GM18861 (cell line): ENCODE results near the gene VGLL4.

Source experiments
- ATAC-seq: cut with Tn5 transposase; IDR thresholded peaks from one replicate; pipeline ENCODE4 v1.9.1; 2021; ENCODE audit not compliant: unreplicated experiment

VGLL4 gene

GRCh38 chr3:11629716-11630115 lies 14.0 kb downstream of the VGLL4 start:
- no peak for ATAC-seq

GRCh38 chr3:11627612-11628011 lies 16.1 kb downstream of the VGLL4 start:
- ATAC-seq: no peak

DNA sequence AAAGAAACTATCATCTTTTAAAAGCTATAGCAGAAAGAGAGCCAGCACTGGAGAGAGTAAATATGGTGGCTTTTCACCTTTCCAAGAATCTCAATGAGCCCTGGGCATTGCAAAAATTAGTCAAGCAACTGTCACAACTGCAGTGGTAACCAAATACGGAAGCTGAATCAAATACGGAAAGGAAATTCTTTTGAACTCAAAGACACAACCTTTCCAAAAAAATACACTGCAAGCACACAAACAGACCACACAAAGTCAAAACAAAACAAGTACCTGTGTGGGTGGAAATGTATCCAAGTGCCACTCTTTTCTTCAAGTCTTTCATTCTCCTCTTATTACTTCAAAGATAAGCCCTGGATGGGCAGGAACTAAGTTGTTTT lies 17.6 kb downstream of the VGLL4 start:
- ATAC-seq: peak; percentile 72

DNA sequence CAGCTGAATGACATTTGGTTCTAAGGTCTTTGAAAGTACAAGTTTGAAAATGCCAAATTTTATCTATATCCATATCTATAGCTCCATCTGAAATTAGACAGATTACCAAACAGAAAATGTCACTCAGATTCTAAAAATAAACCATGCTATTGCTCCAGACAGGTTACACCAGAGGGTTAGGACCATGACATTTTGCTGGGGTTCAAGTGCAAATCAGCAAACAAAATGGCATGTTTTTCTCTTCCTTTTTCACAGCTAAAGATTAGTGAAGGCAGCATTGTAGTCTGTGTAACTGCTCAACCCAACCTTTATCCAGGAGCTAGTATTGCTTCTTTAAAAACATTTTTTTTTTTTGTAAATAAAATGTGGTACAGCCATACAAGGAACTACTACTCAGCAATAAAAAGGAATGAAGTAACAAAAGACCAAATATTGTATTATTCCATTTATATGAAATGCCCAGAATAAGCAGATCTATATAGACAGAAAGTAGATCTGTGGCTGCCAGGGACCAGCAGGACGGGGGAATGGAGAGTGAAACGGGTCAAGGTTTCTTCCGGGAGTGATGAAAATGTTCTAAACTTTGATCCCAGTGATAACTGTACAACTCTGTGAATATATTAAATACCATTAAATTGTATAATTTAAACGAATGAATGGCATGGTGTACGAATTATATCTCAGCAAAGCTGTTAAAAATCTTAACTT lies 18.2 kb downstream of the VGLL4 start:
- ATAC-seq: no peak

DNA sequence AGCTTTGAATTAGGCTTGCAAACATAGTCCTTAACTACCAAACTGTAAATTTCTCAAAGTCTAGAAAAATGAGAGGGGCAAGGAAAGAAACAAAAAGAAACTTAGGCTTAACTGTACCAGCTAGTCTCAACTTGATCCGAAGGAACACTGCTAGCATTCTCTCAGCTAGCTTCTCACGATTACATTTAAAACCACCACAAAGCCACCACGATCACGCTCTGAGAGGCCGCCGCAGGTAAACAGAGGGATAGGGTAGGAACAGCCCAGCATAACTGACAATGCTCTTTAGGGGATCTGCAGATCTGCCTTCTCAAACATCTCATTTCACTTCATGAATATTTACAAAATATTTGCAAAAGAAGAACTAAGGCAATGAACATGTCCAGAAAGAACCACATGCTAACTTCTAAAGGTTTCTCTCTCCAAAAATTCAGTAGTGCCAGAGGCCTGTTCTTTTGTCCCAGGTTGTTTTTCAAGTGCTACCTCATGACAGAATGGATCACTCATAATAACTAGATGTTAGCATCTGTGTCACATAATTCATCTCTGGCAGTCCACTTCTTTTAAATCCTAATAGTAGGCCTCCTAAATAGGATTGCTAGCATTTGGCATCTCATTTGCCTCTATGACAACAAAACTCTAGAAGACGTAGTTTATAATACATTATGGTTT lies 18.9 kb downstream of the VGLL4 start:
- no peak for ATAC-seq

- ATAC-seq: no peak
Measured at GRCh38 chr3:11624161-11624560, 19.6 kb downstream of the VGLL4 start.

GRCh38 chr3:11622586-11623550 lies 20.8 kb downstream of the VGLL4 start:
- ATAC-seq: no peak

DNA sequence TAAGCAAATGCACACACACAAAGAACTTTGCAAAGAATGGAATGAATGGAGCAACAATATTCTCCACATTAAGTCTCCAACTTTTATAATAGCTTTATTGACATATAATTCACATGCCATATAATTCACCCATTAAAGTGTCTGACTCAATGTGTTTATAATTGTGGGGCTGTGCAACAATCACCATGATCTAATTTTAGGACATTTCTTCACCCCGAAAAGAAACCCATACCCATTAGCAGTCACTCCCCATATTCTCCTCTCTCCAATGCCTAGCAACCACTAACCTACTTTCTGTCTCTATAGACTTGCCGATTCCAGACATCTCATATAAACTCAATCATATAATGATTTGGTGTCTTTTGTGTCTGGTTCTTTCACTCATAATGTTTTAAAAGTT lies 22.6 kb downstream of the VGLL4 start:
- ATAC-seq: no peak

GRCh38 chr3:11619946-11620652 lies 23.6 kb downstream of the VGLL4 start:
- peak; percentile 54 for ATAC-seq

DNA sequence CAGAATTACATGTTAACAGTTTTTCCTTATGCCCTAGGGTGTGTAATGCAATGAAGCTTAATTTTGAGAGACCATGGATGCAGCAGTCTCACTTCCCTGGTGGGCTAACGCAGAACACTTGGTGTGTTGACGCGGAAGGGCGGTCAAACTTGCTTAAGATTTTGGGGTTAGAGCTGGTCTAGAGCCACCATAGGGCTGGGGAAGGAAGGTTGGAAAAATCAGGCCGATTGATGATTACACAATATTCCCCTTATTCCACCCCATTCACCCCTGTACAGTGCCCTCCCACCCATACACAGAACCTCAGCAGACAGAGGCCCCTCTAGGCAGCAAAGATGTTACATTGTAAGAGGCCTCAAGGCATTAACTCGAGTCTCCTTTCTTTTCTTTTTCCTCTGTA lies 24.3 kb downstream of the VGLL4 start:
- no peak for ATAC-seq

- no peak for ATAC-seq
Measured at GRCh38 chr3:11618904-11619303, 24.8 kb downstream of the VGLL4 start.

DNA sequence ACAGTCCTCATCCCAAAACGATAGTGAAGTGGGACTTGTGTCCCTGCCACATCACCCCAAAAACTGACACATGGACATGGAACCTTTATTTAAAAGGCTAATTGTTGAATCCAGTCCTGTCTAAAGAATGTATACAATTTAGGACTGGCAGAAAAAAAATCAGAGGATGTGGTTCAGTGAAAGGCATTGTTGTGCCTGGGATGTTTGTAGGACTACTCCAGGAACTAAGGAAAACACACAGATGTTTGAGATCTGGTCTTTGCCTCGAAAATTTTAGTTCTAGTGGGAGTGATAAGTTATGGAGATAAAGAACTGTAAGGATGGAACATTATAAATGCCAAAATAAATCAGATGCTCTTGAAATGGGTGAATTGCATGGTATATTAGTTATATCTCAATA lies 27.2 kb downstream of the VGLL4 start:
- ATAC-seq: no peak

DNA sequence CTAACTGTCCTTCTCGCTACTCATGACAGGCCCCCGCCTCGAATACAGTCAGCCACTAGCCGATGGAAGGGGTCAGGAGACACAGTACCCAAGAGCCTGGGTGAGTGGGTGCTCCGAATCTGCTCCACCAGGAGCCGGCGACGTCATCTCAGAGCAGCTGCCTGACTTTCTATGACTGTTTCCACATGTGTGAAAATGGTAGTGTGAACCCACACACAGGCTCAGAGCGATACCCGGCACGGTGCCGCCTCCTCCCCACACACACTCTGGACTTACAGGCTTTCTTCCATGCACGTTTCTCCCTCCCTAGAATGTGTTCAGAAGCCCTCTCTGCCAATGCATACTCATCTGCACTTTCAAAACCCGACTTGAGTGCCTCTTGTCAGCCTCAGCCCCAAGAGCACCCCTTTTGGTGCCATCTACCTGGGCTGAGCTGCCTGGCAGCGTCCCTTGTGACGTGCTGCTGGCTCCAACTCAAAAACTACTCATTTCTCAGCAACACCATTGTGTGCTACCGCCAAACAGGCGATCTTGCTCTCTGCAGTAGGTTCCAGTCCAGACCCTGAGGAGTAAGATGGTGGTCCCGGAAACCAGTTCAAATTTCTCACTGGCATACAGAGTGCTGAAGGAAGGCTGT lies 29.7 kb downstream of the VGLL4 start:
- no peak for ATAC-seq

DNA sequence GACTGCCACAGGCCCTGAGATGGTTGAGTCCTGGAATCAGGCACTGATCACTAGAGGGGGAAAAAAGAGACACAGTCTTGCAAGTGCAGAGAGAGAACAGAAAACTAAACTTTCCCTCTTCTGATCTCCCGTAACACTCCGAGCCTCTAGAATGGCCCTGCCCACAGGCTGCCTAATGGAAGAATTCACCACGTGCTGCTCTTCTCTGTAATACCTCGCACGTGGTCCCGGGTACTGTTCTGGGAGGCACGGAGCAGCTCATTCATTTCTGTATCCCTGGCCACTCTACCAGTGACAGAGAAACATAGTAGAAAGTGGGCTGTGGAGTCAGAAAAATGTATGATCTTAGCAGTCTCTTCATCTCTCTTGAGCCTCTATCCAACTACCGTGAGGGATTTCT lies 30.4 kb downstream of the VGLL4 start:
- ATAC-seq: no peak

DNA sequence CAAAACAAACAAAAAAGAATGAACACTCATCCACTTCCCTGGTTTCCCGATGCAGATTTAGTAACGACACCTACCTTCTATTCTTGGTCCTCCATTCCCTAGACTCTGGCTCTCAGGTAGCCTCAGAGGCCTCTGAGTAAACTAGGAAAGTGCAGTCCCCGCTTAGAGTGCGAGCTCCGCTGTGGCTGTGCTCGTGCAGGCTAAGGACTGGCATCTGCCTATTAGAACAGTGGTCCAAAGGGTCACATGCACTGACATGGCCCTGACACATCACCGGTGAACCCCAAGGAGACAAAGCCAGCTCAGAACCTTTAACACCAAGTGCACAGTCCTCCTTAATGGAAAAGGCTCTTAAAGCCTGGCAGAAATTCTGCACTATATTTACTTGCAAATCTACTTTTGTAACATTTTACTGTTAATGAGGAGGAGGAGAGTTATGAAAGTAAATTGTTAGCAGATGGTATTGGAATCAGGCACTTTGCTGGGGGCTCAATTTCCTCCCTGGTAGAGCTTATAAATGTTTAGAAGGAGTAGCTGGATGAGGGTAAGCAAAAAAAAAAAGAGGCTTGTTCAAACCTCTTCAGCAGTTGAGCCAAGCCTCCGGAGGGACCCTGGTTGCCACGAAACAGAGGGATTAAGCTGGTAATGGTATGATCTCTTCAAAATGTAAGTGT lies 31.1 kb downstream of the VGLL4 start:
- no peak for ATAC-seq

- no peak for ATAC-seq
Measured at GRCh38 chr3:11611341-11611799, 32.3 kb downstream of the VGLL4 start.

DNA sequence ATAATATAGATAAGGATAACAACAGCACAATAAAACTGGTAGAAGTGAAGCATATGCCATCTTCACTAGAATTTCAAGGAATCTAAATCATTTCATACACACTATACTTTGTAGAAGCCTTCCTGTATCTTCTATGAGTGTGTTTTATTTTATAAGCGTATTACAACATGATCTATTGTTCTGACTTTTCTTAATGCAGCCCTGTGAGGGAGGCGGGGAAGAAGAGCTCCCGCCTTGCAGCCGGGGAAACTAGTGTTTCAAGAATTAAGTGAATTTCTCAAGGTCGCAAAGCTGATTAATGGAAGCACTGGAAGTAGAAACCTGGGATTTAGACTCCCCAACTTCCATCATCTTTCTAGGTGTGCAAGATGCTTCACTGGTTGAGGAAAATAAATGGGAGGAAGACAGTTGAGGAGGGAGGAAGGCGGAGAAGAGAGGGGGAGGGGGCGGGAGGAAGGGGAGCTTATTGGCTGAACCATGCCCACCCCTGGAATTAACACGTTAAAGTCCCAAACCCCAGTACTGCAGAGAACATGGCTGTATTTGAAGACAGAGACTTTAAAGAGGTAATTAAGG lies 32.9 kb downstream of the VGLL4 start:
- ATAC-seq: no peak

GRCh38 chr3:11610044-11610671 lies 33.6 kb downstream of the VGLL4 start:
- no peak for ATAC-seq

GRCh38 chr3:11609481-11609880 lies 34.2 kb downstream of the VGLL4 start:
- ATAC-seq: no peak
